ENCODE results near the gene QSOX2.

Gene QSOX2

DNA sequence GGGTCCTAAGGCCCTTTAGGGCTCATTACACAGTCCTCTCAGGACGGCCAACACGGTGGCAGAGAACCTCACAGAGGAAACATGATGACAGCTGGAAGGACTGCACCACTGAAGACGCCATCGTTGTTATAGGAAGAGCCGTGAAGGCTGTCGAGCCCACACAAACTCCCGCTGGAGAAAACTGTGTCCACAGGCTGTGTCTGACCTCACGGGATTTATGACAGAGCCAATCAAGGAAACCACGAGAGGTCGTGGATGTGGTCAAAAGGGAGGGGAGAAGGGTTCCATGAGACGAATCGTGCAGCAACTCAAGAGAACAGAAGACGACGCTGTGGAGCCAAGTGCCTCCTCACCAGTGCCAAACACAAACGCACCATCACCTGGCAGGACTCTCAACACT lies 12.2 kb downstream of the QSOX2 start:
- H3K36me3 ChIP-seq (ENCODE audit: control insufficient read depth, insufficient read depth, low read length): peaks cover 23% of the 10 kb centered on the region
- 95 to 98% methylated on average over 11 to 15 of the region's 15 CpGs for WGBS, 2 experiments (ENCODE audit: insufficient coverage in 2 of 2)

DNA sequence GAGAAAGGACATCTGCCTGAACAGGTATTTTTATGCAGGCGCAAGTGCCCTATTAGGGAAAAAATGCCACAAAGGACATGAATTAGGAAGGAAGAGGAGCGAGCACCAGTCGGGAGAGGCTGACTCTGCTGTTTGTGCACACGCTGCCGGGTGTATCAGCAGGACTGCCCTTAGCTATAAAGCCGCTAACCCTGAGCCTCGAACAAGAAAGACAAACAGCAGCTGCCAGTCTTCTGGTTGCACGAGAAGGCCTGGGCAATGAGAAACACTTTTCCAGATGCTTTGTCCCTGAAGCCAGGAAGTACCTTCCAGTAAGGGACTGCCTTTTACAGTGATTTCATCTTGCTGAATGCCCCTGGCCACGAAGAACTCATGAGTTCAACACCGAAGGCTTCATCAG lies 12.6 kb downstream of the QSOX2 start:
- 89 to 90% methylated on average over 10 of the region's 10 CpGs for WGBS, 2 experiments (ENCODE audit: insufficient coverage in 2 of 2)
- Histone ChIP-seq H3K9me3 (ENCODE audit: control insufficient read depth, low read length) (no peaks in the 10 kb centered on the region), H3K4me1 (ENCODE audit: control insufficient read depth, insufficient read depth, low read length, poor library complexity, severe bottlenecking) (peaks cover 13% of the 10 kb centered on the region), H3K27ac (ENCODE audit: low read depth, low read length, severe bottlenecking) (no peak overlapping the region), H3K4me3 (ENCODE audit: extremely low read depth, insufficient read depth, low read length, poor library complexity, severe bottlenecking) (no peak overlapping the region), H3K36me3 (ENCODE audit: control insufficient read depth, insufficient read depth, low read length) (peaks cover 23% of the 10 kb centered on the region)

More for the DNA sequence above, 12.2 kb downstream of the QSOX2 start:
- H3K27ac ChIP-seq (ENCODE audit: low read depth, low read length, severe bottlenecking): no peak overlapping the region
- H3K4me1 ChIP-seq (ENCODE audit: control insufficient read depth, insufficient read depth, low read length, poor library complexity, severe bottlenecking): peaks cover 11% of the 10 kb centered on the region
- H3K4me3 ChIP-seq (ENCODE audit: extremely low read depth, insufficient read depth, low read length, poor library complexity, severe bottlenecking): no peak overlapping the region
- H3K9me3 ChIP-seq (ENCODE audit: control insufficient read depth, low read length): no peaks in the 10 kb centered on the region

DNA sequence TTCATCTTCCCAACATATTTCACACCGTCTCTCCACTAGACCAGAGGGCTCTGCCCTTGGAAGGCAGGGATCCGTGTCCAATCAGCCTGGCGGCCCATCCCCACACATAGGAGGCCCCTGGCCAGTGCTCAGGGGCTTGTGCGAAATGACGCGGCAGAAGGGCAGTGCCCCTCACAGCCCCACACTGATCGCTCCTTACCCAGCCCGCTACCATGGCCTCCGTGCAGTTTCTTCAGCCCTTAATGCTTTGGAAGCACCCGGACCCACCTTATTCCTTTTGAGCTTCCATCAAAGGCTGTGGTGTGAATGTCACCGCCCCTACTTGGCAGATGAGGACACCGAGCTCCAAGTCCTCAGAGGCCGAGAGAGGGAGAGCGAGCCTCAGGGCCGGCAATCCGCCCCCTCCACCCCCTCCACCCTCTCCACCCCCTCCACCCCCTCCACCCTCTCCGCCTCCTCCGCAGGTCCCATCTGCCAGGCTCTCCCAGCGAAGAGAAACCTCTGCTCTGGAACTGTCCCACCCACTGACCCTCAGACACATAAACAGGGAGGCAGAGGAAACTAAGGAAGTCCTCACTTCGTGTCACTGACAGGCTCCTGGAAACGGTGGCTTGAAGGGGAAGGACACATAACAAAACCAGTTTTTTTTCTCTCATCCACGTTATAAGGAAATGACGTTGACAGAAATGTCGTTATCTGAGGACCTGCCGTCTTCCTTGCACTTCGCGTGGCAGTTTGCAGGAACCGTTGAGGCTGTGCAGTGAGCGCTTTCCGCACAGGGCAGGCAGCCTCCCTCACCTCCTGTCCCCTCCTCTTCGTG lies 13.9 kb downstream of the QSOX2 start:
- Histone ChIP-seq H3K36me3 (ENCODE audit: control insufficient read depth, insufficient read depth, low read length) (peaks cover 22% of the 10 kb centered on the region), H3K27ac (ENCODE audit: low read depth, low read length, severe bottlenecking) (no peak overlapping the region), H3K9me3 (ENCODE audit: control insufficient read depth, low read length) (no peaks in the 10 kb centered on the region), H3K4me1 (ENCODE audit: control insufficient read depth, insufficient read depth, low read length, poor library complexity, severe bottlenecking) (peaks cover 13% of the 10 kb centered on the region), H3K4me3 (ENCODE audit: extremely low read depth, insufficient read depth, low read length, poor library complexity, severe bottlenecking) (no peak overlapping the region)
- WGBS, 2 experiments (ENCODE audit: insufficient coverage in 2 of 2): 91 to 96% methylated on average over 18 to 23 of the region's 31 CpGs

DNA sequence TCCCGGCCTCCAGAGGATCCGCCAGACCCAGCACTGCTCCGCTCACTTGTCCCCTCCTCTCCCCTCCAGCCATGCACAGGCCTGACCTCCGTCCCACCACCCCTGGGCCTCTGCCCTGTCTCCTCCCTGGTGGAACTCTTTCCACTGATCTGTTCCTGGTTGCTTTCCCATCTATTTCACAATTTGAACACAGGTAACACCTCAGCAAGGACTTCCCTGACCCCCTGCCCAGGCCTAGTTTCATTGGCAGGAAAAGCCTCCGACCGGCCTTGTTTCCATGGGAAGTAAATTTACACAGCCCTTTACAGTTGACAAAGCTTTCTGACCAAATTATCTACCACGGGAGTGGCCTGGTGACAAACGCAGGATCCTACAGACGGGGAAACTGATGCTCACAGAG lies 14.8 kb downstream of the QSOX2 start:
- Histone ChIP-seq H3K27ac (ENCODE audit: low read depth, low read length, severe bottlenecking) (no peak overlapping the region), H3K9me3 (ENCODE audit: control insufficient read depth, low read length) (no peaks in the 10 kb centered on the region), H3K36me3 (ENCODE audit: control insufficient read depth, insufficient read depth, low read length) (peaks cover 15% of the 10 kb centered on the region), H3K4me3 (ENCODE audit: extremely low read depth, insufficient read depth, low read length, poor library complexity, severe bottlenecking) (no peak overlapping the region), H3K4me1 (ENCODE audit: control insufficient read depth, insufficient read depth, low read length, poor library complexity, severe bottlenecking) (peaks cover 13% of the 10 kb centered on the region)
- 97 to 98% methylated on average over 9 of the region's 9 CpGs for WGBS, 2 experiments (ENCODE audit: insufficient coverage in 2 of 2)

DNA sequence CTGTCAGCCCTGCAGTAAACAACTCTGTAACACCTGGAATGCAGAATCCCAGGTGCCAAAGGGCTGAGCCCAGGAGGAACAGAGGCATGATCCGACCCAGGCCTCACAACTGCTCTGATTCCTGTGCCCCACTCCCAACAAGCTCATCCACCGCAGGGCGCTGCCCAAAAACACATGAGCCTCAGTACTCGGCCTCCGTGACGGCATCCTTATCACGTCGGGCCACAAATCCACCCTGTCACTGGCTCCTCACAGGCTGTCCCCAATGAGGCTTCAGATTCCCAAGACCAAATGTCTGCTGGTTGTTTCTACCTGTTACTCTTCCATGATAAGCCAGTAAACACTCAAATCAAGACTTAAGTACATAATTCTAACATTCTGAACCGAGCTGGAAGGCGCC lies 15.2 kb downstream of the QSOX2 start:
- peaks cover 13% of the 10 kb centered on the region for H3K4me1 ChIP-seq (ENCODE audit: control insufficient read depth, insufficient read depth, low read length, poor library complexity, severe bottlenecking)
- H3K4me3 ChIP-seq (ENCODE audit: extremely low read depth, insufficient read depth, low read length, poor library complexity, severe bottlenecking): no peak overlapping the region
- 91 to 94% methylated on average over 10 of the region's 10 CpGs for WGBS, 2 experiments (ENCODE audit: insufficient coverage in 2 of 2)
- peaks cover 11% of the 10 kb centered on the region for H3K36me3 ChIP-seq (ENCODE audit: control insufficient read depth, insufficient read depth, low read length)
- H3K27ac ChIP-seq (ENCODE audit: low read depth, low read length, severe bottlenecking): no peak overlapping the region
- H3K9me3 ChIP-seq (ENCODE audit: control insufficient read depth, low read length): no peaks in the 10 kb centered on the region

DNA sequence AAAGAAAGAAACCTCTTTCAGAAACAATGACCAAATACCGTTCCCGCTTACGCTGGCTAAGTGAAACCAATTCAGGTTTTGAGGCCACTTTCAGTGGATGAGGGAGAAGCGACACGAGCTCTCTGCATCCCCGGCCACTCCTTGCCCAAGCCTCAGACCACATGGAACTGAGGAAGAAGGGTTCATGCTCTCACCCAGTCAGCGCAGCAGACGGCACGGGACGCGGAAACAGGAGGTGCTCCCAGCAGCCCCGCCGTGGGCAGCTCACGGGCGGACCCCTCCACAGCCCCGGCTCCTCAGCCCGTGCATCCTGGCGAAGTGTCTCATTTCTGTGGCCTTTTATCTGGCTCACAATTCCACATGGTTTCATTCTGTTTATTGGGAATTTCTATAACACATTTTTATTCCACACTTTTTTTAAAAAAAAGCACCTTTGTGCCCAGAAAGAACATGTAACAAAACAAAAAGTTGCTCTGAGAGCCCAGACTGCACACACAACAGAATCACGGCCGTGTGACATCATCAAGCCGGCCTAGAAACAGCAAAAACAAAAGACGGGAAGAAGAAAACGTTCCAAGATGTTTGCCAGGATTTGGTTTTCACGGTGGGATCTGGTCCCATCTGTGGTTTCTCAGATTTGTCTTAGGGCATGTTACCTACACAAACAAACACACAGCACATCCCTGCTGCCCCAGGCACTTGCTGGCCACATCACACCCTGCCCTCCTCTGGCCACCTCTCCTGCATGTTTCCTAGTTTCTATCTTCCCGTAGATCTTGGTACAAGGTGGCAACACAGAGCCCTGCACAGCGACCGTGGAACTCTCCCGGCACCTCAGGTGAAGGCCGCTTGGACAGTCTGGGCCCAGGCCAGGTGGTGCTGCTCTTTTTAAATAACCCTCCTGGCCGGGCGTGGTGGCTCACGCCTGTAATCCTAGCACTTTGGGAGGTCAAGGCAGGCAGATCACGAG lies 16.2 kb downstream of the QSOX2 start:
- Histone ChIP-seq H3K4me3 (ENCODE audit: extremely low read depth, insufficient read depth, low read length, poor library complexity, severe bottlenecking) (no peak overlapping the region), H3K9me3 (ENCODE audit: control insufficient read depth, low read length) (no peaks in the 10 kb centered on the region), H3K27ac (ENCODE audit: low read depth, low read length, severe bottlenecking) (no peak overlapping the region), H3K4me1 (ENCODE audit: control insufficient read depth, insufficient read depth, low read length, poor library complexity, severe bottlenecking) (peaks cover 13% of the 10 kb centered on the region), H3K36me3 (ENCODE audit: control insufficient read depth, insufficient read depth, low read length) (peaks cover 12% of the 10 kb centered on the region)
- WGBS, 2 experiments (ENCODE audit: insufficient coverage in 2 of 2): 93 to 95% methylated on average over 29 to 30 of the region's 33 CpGs

DNA sequence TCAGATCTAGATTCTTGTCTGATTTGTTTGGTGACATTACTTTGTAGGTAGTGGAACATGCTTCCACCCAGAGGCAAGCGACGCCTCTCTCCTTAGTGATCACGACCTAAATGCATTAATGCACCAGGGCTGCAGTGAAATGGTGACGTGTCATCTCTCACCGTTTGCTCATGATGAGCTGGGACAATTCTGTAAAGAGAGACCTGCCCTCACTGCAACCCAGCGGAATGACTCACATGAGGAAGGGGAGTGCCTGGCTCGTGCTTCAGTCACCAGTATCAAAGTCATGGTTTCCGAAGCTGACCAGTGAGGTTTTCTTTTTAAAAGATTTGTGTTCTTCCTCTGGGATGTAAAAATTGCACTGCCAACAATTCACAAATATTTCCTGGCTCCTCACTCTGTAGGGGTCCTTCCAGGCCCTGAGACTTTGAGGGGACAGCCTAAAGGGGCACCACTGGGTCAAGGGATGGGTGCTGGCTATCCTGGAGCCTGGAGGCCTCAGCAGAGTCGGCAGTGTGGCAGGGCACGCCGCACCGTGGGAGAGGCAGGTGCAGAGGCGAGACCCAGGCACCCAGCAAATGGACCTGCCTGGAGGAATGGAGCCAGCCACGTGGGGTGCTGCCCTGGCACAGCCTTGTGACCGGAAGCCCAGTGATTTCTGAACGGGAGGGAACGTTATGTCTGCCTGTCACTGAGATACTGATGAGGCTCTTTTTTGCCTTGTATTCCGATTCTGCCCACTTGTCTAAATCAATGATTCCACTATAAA lies 17.3 kb downstream of the QSOX2 start:
- Histone ChIP-seq H3K27ac (ENCODE audit: low read depth, low read length, severe bottlenecking) (no peak overlapping the region), H3K4me3 (ENCODE audit: extremely low read depth, insufficient read depth, low read length, poor library complexity, severe bottlenecking) (no peak overlapping the region), H3K4me1 (ENCODE audit: control insufficient read depth, insufficient read depth, low read length, poor library complexity, severe bottlenecking) (peaks cover 13% of the 10 kb centered on the region), H3K36me3 (ENCODE audit: control insufficient read depth, insufficient read depth, low read length) (peaks cover 16% of the 10 kb centered on the region), H3K9me3 (ENCODE audit: control insufficient read depth, low read length) (no peaks in the 10 kb centered on the region)
- WGBS, 2 experiments (ENCODE audit: insufficient coverage in 2 of 2): 83 to 86% methylated on average over 16 to 17 of the region's 18 CpGs

DNA sequence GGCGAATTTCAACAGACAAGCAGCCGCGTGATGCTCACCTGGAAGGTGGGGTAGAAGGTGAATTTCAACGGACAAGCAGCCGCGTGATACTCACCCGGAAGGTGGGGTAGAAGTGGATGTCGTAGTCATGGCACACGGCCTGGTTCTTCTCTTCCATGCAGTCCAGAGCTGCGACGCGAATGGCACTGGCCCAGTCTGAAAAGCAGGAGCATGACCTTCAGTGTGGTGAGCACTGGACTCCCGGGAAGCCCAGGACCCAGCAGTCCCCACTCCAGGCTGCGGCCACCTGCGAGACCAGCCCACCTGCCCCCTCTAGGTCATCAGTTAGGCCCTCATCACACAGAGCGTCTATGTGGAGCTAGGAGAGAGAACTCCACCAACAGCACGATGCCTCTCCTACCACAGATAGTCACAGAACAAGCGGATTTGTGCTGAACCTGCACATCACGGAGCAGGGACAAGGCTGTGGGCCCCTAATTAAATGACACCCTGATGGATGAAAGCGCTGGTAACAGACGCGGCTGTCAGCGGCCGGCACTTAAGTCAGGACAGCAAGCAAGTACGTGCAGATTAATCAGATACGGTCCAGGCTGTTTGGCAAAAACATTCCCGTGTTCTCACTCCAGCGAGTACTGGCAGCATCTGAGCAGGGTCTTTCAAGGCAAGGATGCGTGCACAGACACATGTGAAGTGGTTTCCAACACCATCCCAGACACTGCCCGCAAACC lies 18.8 kb downstream of the QSOX2 start:
- no peak overlapping the region for H3K27ac ChIP-seq (ENCODE audit: low read depth, low read length, severe bottlenecking)
- peaks cover 13% of the 10 kb centered on the region for H3K4me1 ChIP-seq (ENCODE audit: control insufficient read depth, insufficient read depth, low read length, poor library complexity, severe bottlenecking)
- no peak overlapping the region for H3K4me3 ChIP-seq (ENCODE audit: extremely low read depth, insufficient read depth, low read length, poor library complexity, severe bottlenecking)
- H3K9me3 ChIP-seq (ENCODE audit: control insufficient read depth, low read length): no peaks in the 10 kb centered on the region
- 95 to 96% methylated on average over 24 to 28 of the region's 30 CpGs for WGBS, 2 experiments (ENCODE audit: insufficient coverage in 2 of 2)
- peaks cover 25% of the 10 kb centered on the region for H3K36me3 ChIP-seq (ENCODE audit: control insufficient read depth, insufficient read depth, low read length)

DNA sequence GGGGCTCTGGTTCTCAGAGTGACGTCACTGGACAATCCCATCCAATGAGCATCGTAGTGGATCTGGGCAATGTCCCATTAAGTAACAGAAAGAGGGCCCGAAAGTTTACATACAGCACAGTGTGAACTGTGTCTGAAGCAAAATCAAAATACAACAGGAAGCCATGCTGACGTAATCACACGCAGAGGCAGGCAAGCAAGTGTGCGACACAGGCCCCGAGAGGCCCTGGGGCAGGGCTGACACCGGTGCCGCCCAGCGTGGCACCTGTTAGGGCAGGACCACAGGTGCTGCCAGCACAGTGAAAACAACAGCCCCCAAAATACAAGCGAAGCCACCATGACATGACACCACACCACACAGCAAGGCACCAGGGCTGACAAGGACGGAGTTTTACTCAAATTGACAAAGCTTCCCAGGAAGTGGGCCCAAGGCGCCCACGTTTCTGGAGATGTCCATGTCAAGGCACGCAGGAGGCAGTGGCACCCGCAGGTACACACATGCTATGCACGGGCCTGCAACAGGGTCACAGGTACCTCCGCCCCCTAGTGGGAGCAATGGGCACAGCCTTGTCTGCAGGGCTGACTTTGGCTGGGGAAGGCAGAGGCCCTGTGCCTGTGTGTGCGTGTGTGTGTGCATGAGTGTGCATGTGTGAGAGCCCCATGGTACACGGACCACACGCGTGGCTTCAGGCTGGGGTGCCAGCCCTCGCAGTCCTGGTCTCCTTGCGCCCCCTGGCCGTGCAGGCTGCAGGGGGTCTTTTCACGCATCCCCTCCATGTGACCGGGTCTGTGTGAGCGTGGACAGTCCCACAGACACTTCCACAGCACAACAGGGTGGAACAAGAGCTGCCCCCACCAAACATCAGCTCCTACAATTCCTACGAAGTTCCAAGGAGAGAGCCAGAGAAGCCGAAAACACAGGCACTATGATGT lies 19.6 kb downstream of the QSOX2 start:
- Histone ChIP-seq H3K27ac (ENCODE audit: low read depth, low read length, severe bottlenecking) (no peak overlapping the region), H3K4me1 (ENCODE audit: control insufficient read depth, insufficient read depth, low read length, poor library complexity, severe bottlenecking) (peaks cover 13% of the 10 kb centered on the region), H3K9me3 (ENCODE audit: control insufficient read depth, low read length) (no peaks in the 10 kb centered on the region), H3K4me3 (ENCODE audit: extremely low read depth, insufficient read depth, low read length, poor library complexity, severe bottlenecking) (no peak overlapping the region), H3K36me3 (ENCODE audit: control insufficient read depth, insufficient read depth, low read length) (peaks cover 20% of the 10 kb centered on the region)
- WGBS, 2 experiments (ENCODE audit: insufficient coverage in 2 of 2): 80% methylated on average over 25 to 28 of the region's 30 CpGs

Data from mesodermal cell (in vitro differentiated cells).